Esophagus (tissue), 2 donors: ENCODE results near the gene CCNL2. TPM values are rescaled to one million over a fixed set of nuclear protein-coding genes. Genes with fewer than 3 reads are reported as not detected.

Experiments used
- H3K27ac ChIP-seq, 2 donors: one replicate each; pipeline ENCODE4 v1.5.1; 2013; ENCODE audit warnings: low read depth in 2 of 2, mild to moderate bottlenecking in 2 of 2, inconsistent platforms in 1 of 2, low read length in 1 of 2, moderate library complexity in 1 of 2
- H3K27me3 ChIP-seq, 2 donors: one replicate each; pipeline ENCODE4 v1.6.1; 2013; ENCODE audit warnings: low read length in 2 of 2, control low read depth in 1 of 2, mild to moderate bottlenecking in 1 of 2; ENCODE audit not compliant: insufficient read depth in 2 of 2, control insufficient read depth in 1 of 2
- H3K36me3 ChIP-seq, 2 donors: one replicate each; pipeline ENCODE4 v1.6.1; 2013; ENCODE audit warnings: low read length in 1 of 2; ENCODE audit not compliant: control insufficient read depth in 2 of 2, insufficient read depth in 2 of 2
- H3K4me1 ChIP-seq, 2 donors: one replicate each; pipeline ENCODE4 v1.6.1; 2013; ENCODE audit warnings: low read length in 1 of 2; ENCODE audit not compliant: control insufficient read depth in 2 of 2, insufficient read depth in 2 of 2
- H3K4me3 ChIP-seq, 2 donors: one replicate each; pipeline ENCODE4 v1.5.1; 2013; ENCODE audit warnings: low read length in 2 of 2, mild to moderate bottlenecking in 2 of 2, low read depth in 1 of 2, moderate library complexity in 1 of 2
- H3K9me3 ChIP-seq, 2 donors: one replicate each; pipeline ENCODE4 v1.6.1; 2013; ENCODE audit warnings: mild to moderate bottlenecking in 2 of 2, low read depth in 1 of 2, low read length in 1 of 2, moderate library complexity in 1 of 2; ENCODE audit not compliant: control insufficient read depth in 2 of 2, insufficient read depth in 1 of 2
- WGBS, 2 donors: extraction: QIAGEN DNeasy Blood & Tissue Kit; methylation state at CpG; one replicate each; pipeline ENCODE4 v1.1.7; 2013; 5-methylcytosine and 5-hydroxymethylcytosine counted together
- polyA plus RNA-seq, 2 donors: library from polyadenylated mRNA; stranded (reverse); fragments of 200-250 nt; gene quantifications; one replicate each; pipeline ENCODE4 v1.2.3, GENCODE V29; 2013
- donor health status: healthy with polysubstance abuse.
- donor health status: Bipolar disorder and iron deficiency.

CCNL2 gene
- polyA plus RNA-seq, 2 donors = 97.9 to 210 TPM

GRCh38 chr1:1399872-1400575 lies 889 bp upstream of the CCNL2 start:
- Histone ChIP-seq H3K27ac (peak overlapping the region; percentile 83 to 88), H3K4me3 (peak overlapping the region; percentile 95 to 97), H3K4me1 (peaks cover 0 to 21% of the 10 kb centered on the region in 2 donors), H3K27me3 (no peaks in the 10 kb centered on the region), H3K9me3 (no peaks in the 10 kb centered on the region), H3K36me3 (peaks cover 11 to 39% of the 10 kb centered on the region in 2 donors)
- WGBS, 2 donors = 5% methylated on average over 34 of the region's 34 CpGs

DNA sequence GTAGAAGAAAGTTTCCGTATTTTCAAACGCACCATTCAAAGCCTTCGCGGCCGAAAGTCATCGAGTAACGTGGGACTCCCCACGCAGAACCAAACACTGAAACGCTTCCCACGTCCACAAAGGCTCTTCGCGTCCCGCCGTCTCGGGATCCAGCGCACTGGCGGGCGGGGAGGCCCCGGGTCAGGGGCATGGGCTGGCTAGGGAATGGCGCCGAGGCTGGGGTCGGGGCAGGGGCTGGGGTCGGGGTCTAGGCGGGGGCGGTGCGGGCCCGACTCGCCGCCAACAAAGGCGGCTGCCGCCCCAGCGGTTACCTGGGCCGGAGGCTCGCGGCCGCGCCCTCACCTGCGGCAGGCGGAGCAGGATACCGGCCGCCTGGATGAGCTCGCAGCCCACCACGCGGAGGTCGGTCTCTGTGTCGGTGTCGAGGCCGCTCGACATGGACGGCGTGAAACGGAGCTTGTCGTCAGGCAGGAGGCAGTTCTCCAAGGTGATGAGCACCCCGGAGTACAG lies 403 bp downstream of the CCNL2 start:
- 0 to 1% methylated on average over 37 to 54 of the region's 54 CpGs for WGBS, 2 donors
- Histone ChIP-seq H3K27ac (peak overlapping the region; percentile 88 to 92), H3K36me3 (peaks cover 10 to 35% of the 10 kb centered on the region in 2 donors), H3K4me3 (peak overlapping the region; percentile 97 to 99), H3K4me1 (peaks cover 0 to 21% of the 10 kb centered on the region in 2 donors), H3K27me3 (no peaks in the 10 kb centered on the region), H3K9me3 (no peaks in the 10 kb centered on the region)

DNA sequence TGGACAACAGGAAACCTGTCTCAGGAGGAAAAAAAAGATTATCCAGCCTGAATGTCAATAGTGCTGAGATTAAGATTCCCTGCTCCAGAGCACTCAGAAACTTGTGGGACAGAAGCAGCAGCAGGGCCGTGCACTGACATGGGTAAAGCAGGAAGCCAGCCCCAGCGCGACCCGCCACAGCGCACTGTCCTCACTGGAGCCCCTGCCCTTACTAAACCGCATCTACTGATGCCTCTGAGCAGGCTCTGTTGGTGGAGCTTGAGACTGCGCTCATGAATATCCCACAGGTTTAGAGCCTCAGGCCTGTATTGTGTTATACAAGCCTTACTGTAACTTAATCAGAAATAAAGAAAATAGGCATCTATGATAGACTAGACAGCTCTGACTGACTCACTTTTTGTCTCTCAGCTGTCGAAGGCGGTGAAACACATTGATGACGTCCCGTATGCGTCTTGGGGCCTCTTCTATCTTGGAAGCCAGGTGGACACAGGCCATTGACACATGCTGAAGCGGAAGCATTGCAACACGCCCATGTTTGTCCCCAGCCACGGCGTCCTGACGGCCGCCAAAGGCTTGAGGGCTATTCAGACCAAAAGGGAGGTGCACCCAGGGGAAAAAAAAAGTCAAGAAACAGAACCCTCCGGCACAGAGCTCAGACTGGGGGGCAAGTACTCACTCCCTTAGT lies 1.2 kb downstream of the CCNL2 start:
- H3K27ac ChIP-seq = peak overlapping the region in 1 of 2 donors; percentile 92
- H3K4me3 ChIP-seq = peak overlapping the region; percentile 97 to 99
- 44 to 47% methylated on average over 19 of the region's 19 CpGs for WGBS, 2 donors
- H3K4me1 ChIP-seq = peaks cover 0 to 21% of the 10 kb centered on the region in 2 donors
- peaks cover 17 to 41% of the 10 kb centered on the region in 2 donors for H3K36me3 ChIP-seq
- no peaks in the 10 kb centered on the region for H3K9me3 ChIP-seq
- no peaks in the 10 kb centered on the region for H3K27me3 ChIP-seq

- H3K4me3 ChIP-seq = no peak overlapping the region
These were observed 4.0 kb downstream of the CCNL2 start for GRCh38 chr1:1395166-1395565.

GRCh38 chr1:1394116-1394515 lies 5.0 kb downstream of the CCNL2 start:
- Histone ChIP-seq H3K27me3 (no peaks in the 10 kb centered on the region), H3K4me1 (peaks cover 0 to 5% of the 10 kb centered on the region in 2 donors), H3K9me3 (no peaks in the 10 kb centered on the region), H3K36me3 (peaks cover 33 to 51% of the 10 kb centered on the region in 2 donors), H3K4me3 (no peak overlapping the region), H3K27ac (no peak overlapping the region)
- WGBS, 2 donors = 97 to 98% methylated on average over 7 of the region's 7 CpGs

More at GRCh38 chr1:1395166-1395565, 4.0 kb downstream of the CCNL2 start:
- no peaks in the 10 kb centered on the region for H3K9me3 ChIP-seq
- H3K36me3 ChIP-seq = peaks cover 28 to 41% of the 10 kb centered on the region in 2 donors
- 90% methylated on average over 11 of the region's 11 CpGs for WGBS, 2 donors
- H3K27ac ChIP-seq = no peak overlapping the region
- peaks cover 0 to 8% of the 10 kb centered on the region in 2 donors for H3K4me1 ChIP-seq
- no peaks in the 10 kb centered on the region for H3K27me3 ChIP-seq

DNA sequence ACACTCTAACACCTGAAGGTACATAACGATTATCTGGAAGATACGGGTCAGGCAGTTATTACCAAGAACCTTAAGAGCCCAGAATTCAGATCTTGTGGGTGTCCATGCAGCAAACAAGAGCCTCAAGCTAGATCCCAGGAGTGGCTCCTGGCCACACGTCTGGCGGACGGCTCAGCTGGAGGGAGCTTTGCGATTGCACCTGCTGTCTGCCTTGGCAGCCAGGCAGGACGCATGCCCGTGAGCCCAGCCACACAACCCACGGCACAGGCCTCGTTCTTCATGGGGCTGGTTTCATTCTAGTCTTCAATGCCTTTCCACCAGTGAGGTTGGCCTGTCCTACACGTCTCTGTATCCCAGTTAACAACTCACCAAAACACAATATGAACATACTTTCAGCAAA lies 5.7 kb downstream of the CCNL2 start:
- Histone ChIP-seq H3K27ac (no peak overlapping the region), H3K9me3 (no peaks in the 10 kb centered on the region), H3K27me3 (no peaks in the 10 kb centered on the region), H3K4me3 (no peak overlapping the region), H3K36me3 (peaks cover 33 to 52% of the 10 kb centered on the region in 2 donors), H3K4me1 (peaks cover 0 to 5% of the 10 kb centered on the region in 2 donors)
- WGBS, 2 donors = 91 to 96% methylated on average over 11 of the region's 11 CpGs

GRCh38 chr1:1393014-1393413 lies 6.1 kb downstream of the CCNL2 start:
- WGBS, 2 donors = 93 to 98% methylated on average over 4 of the region's 4 CpGs
- peaks cover 0 to 3% of the 10 kb centered on the region in 2 donors for H3K4me1 ChIP-seq
- H3K4me3 ChIP-seq = no peak overlapping the region
- H3K9me3 ChIP-seq = no peaks in the 10 kb centered on the region
- H3K27ac ChIP-seq = no peak overlapping the region
- H3K36me3 ChIP-seq = peaks cover 33 to 53% of the 10 kb centered on the region in 2 donors
- no peaks in the 10 kb centered on the region for H3K27me3 ChIP-seq

GRCh38 chr1:1391225-1391624 lies 7.9 kb downstream of the CCNL2 start:
- Histone ChIP-seq H3K27ac (no peak overlapping the region), H3K27me3 (no peaks in the 10 kb centered on the region), H3K4me1 (no peaks in the 10 kb centered on the region), H3K9me3 (no peaks in the 10 kb centered on the region), H3K36me3 (peaks cover 42 to 62% of the 10 kb centered on the region in 2 donors), H3K4me3 (no peak overlapping the region)
- 87 to 88% methylated on average over 12 of the region's 12 CpGs for WGBS, 2 donors

DNA sequence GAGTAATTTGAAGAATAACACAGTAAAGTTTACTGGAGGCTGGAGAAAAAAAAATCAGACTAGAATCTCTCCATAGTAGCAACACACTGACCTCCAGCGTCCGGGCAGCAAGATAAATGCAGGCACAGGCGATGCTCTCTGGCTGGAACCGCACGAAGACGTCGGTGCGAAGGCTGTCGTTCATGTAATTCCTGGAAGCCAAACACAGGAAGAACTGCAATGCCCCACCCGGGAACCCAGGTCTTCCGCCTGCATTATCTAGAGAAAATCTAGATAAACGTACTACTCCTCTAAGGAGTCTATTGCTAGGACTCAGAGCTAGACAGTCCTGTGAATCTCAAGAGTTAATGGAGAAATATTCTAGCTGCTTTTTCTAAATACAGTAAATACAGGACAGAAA lies 8.5 kb downstream of the CCNL2 start:
- 87 to 91% methylated on average over 12 of the region's 12 CpGs for WGBS, 2 donors
- Histone ChIP-seq H3K27ac (no peak overlapping the region), H3K27me3 (no peaks in the 10 kb centered on the region), H3K9me3 (no peaks in the 10 kb centered on the region), H3K4me1 (no peaks in the 10 kb centered on the region), H3K4me3 (no peak overlapping the region), H3K36me3 (peaks cover 47 to 64% of the 10 kb centered on the region in 2 donors)
